NOMO-1 treated with DMSO at 0.1 percent for 48 hours (cell line): ENCODE data around the gene AWAT2.
"Not testable (repeated sequence)": the region's sequence is repeated elsewhere in the genome, so short reads cannot be mapped to it uniquely, and the experiment has no call there.

Experiments
- DNase-seq: peaks from one replicate; lab custom pipeline; 2025; ENCODE audit not compliant: unreplicated experiment; lab: John Stamatoyannopoulos, UW

AWAT2 gene

DNA sequence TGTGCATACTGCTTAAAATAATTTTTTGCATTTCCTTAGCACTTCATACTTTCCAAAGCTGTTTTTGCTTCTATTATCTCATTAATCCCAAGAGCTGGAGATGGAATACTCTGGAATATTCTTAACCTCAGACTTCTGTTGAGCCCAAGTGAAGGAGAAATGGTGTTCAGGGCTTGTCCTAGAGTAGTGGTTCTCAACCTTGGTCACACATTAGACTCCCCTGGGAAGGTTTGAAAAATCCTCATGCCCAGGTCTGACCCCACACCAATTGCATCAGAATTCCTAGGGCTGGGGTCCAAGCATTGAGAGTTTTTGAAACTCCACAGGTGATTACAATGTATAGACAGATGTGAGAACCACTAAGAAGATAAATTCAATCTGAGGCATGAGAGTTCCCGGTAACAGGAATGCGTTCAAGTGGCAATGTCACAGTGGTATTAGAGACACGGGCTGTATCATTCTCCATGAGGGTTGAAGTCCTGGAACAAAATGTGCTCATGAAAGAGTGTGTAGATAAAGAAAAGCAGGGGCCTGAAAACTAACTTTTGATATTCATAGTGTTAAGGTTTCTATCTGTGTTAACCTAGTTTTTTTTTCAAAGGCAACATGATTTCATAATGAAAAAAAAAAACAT is 47.9 kb downstream of the AWAT2 start:
- no peak for DNase-seq

DNA sequence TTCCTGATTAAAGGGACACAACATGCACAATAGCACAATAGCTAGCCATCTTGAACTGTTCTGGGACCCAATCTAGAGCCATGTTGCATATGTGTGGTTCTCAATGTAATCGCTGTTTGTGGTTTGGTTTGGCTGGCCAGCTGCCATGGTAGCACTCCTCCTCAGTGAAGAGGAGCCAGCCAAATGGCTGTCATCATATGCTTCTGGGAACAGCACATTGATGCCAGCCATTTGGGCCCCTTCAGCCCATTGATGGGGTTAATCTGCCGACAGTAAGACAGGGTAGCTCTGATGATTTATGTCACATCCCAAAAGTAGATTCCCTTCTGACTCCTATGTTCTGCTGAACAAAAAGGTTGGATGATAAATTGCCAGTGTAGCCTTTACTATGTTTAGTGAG is 48.5 kb downstream of the AWAT2 start:
- DNase-seq, result no peak

DNA sequence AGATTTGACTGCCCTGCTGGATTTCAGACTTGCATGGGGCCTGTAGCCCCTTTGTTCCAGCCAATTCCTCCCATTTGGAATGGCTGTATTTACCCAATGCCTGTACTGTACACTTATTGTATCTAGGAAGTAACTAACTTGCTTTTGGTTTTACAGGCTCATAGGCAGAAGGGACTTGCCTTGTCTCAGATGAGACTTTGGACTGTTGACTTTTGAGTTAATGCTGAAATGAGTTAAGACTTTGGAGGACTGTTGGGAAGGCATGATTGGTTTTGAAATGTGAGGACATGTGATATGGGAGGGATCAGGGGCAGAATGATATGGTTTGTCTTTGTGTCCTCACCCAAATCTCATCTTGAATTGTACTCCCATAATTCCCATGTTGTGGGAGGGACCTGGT is 51.4 kb downstream of the AWAT2 start:
- DNase-seq, result not testable (repeated sequence)

- DNase-seq, result no peak
Observed at GRCh38 chrX:69996113-69996468, 53.6 kb downstream of the AWAT2 start.

DNA sequence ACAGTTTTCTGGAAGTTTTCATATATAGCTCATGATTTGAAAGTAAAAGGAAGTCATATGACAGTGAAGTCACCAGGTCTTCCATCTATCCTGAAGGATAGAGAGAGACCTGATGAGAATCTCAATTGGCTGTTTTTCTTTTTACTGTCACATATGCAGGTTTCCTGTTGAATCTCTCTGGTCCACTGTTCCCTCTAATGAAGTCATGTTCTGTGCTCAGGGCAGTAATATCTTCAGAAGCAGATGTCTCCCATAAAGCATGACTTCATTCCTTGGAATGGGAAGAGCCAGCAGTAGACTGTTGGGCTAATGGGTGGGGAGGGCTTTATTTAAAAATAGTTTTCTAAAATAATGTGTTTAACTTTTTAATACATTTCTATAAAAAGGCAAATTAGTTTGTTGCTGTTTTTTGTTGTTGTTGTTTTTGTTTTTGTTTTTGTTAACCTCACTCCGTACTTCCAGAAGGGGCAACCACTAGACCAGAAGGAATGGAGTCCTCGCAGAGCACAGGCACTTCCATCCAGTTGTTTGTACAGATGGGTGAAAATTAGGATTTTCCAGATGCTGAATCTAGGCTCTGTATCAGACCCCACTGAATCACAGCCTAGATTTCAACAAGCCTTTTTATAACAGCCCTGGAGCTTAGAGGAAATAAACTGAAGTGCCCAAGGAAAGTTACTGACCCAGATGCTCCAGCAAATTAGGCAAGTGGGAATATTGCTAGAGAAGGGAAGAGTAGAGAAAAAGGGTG is 54.2 kb downstream of the AWAT2 start:
- DNase-seq, result no peak

DNA sequence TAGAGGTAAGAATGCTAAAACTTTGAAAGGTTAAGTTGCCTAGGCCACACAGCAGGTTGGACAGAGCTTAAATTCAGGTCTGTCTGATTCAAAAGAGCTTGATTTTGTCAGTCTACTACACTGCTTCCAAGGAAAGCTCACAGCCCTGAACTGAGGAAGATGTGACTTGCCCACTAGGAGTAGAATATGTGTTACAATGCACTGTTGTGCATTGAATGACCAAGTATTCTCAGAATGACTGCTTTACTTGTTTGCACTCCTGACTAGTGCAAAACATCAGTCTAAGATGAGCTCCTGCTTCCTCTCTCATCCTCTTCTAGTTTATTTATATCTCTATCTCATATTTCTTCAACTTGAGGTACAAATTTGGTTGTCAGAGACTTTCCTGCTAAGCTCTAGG is 56.2 kb downstream of the AWAT2 start:
- DNase-seq, result no peak

- DNase-seq, result no peak
Observed at GRCh38 chrX:69991685-69992084, 58.1 kb downstream of the AWAT2 start.
